COLO829 (cell line): ENCODE measurements around the gene FAM236A.
"Not testable (repeated sequence)": the region's sequence is repeated elsewhere in the genome, so short reads cannot be mapped to it uniquely, and the experiment has no call there.

Experiments
- DNase-seq: peaks from one replicate; pipeline ENCODE4 v3.0.0; 2012; ENCODE audit warnings: low spot score

The FAM236A gene

DNA sequence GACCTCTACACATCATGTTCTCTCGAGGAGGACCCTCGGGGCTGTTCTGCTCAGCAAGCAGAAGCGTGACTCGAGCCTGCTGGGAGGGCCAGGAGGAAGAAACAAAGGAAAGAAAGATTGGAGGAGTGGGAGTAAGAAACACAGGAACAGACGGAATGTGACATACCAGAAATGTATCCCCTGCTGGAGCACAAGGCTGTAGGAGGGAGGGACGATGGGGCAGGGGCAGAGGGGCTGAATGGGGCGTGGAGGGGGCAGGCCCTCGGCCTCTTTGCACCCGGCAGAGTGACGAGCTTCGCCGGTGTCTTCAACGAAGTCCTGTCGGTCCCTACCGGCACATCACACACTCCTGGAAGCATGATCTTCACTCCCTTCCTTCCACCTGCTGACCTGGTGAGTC lies at the start of gene FAM236A:
Gene FAM236A (plus strand): TSS at position 301 of the 400 bp plus-strand sequence. CDS start 57 bp downstream, at position 358.
- not testable (repeated sequence) for DNase-seq

DNA sequence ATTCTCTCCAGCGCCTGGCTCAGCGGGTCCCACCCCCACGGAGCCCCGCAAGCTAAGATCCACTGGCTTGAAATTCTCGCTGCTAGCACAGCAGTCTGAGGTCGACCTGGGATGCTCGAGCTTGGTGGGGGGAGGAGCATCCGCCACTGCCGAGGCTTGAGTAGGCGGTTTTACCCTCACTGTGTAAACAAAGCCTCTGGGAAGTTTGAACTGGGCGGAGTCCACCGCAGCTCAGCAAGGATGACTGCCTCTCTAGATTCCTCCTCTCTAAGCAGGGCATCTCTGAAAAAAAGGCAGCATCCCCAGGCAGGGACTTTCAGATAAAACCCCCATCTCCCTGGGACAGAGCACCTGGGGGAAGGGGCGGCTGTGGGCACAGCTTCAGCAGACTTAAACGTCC lies 48.3 kb upstream of the FAM236A start:
- not testable (repeated sequence) for DNase-seq

DNA sequence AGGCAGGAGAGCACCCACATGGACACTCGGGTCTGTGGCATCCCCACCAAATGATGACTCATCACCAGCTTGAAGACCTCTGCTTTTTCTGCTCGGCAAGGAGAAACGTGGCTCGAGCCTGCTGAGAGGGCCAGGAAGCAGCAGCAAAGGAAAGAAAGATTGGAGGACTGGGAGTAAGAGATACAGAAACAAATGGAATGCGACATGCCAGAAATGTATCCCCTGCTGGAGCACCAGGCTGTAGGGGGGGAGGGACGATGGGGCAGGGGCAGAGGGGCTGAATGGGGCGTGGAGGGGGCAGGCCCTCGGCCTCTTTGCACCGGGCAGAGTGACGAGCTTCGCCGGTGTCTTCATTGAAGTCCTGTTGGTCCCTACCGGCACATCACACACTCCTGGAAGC lies 25.7 kb upstream of the FAM236A start, which contains the start of gene FAM236C:
Gene FAM236C (plus strand): TSS at position 301 of the 400 bp plus-strand sequence. CDS start 100 bp downstream, outside the sequence.
- DNase-seq, result not testable (repeated sequence)

DNA sequence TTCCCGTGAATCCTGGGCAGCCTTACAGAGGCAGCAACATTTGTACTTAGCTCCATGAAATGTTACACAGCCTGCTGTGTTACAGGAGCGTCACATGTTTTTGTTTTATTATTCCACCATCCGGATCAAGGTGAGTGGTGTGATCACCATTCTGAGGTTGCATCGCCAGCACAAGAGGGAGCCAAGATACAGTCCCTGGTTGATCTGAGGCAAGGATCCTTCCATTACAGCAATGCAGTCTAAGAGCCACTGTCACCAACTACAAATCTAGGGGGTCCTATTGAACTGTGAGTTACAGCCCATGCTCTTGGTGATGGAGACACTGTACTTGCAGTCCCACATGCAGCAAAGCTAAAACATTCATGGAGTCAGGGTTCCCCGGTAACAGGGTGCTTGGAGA lies 21.9 kb upstream of the FAM236A start:
- not testable (repeated sequence) for DNase-seq

DNA sequence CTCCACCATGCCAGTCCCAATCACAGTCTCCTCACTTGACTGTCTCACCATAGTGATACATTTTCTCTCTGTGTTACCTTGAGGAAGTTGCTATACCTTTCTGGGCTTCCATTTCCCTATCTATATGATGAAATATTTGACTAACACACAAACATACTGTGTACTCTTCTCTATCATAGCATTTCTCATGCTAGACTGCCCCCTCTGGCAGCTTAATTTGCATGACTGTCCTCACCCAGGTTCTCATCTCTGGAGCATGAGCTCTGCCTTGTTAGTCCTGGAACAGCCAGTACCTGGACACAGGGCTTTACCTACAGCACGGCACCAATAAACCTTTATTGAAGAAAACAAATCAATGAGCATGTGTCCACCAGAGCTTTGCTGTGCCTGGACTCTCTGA lies 5.7 kb upstream of the FAM236A start:
- DNase-seq, result not testable (repeated sequence)

DNA sequence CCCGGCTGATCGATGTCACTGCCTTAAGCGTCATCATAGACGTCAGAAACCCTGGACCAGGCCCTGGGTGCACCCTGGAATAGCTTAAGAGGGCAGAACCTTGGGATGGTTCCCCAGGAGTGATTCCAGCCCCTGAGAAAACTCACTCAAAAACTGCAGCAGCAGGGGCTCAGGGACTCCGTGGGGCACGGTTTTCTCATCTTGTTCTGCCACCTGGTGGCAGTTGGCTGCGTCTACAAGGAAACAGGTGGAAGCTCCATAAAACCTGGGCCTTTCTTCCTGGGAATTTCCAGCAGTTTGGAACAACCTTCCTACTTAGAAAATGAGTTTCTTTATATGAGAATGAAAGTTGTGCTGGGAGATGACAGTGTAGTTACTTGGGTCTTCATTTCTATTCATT lies 1.6 kb upstream of the FAM236A start:
- DNase-seq, result not testable (repeated sequence)

DNA sequence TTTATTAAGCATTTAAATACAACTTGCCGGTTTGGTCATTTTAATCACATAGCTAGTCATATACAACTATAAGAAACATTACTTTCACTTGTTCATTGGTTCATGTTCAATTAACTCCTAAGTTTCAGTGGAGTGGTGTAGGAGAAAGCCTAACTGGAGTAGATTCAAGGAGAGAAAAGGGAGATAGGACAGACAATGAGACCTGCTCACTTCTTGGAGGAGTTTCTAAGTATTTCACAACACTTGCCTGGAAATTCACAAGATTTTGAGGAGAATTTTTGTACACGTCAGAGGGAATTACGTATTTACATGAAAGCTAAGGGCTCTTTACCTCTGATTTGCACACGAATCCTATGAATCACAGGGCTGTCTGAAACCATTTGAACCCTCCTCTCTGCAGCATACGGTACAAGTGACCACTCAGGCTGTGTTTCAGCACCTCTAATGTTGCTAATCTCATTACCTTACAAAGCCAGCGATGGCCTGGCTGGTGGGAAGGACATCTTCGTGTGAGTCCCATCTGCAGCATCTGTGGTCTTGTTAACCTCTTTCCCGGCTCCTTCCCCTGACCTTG lies 1.0 kb upstream of the FAM236A start:
- DNase-seq, result not testable (repeated sequence)

DNA sequence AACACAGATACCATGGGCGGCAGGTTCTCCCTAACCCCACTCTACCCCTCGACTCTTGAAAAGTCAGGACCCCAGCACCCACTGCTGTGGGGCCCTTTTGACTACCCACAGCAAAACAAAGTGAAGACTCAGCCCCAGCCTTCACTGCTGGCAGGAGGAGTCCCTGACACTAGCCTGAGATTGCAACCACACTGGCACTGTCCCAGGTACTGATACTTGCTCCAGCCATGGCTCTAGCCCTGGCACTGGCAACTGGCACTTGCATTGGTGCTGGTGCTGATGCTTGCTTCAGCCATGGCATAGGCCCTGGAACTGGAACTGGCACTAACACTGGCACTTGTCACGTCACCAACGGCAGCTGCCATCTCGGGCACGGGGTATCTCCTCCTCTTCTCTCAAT lies 4.3 kb downstream of the FAM236A start:
- not testable (repeated sequence) for DNase-seq

DNA sequence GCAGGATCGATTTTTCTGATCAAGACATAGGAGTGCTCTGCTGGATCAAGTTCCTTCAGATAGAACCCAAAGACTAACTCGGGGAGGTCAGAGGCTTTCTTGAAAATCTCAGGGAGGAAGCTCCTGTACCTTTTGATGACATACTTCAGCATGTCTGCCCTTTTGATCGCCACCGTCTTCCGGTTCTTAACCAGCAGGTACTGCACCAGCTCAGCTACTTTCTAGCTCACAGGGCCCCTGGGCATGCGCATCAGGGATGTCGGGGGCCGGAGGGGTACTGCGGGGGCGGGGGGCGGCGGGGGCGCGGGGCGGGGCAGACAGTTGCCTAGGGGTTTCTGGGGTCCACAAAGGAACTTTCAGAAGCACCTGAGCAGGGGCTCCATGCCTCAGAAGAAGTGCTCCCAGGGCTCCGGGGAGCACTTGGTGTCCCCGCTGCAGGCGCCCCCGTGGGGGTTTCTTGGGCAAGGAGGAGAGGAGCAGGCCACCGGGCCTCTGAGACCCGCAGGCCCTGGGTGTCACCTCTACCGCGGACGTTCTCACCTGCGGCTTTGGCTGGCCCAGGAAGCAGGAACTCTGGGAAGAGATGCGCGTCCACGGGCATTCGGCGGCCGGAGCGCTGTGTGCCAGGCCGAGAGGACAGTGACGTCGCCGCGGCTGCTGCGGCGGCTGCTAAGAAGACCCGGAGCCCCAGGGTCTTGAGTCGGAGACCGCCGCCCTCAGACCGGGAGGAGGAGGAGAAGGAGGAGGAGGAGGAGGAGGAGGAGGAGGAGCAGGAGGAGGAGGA lies 5.2 kb downstream of the FAM236A start:
- not testable (repeated sequence) for DNase-seq

DNA sequence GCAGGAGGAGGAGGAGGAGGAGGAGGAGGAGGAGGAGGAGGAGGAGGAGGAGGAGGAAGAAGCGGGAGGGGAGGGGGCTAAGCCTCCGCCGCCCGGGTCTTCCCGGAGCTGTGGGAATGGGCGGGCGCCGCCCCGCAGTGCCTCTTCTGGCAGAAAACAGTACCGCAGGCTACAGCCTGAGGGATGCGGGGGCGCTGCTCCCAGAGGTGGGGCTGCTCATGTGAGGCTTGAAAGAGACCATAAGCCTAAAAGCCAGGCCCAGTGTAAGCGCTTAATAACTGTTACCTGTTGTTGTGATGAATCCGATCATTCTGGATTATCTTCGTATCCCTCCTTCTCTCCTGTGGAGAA lies 5.8 kb downstream of the FAM236A start, which contains the start of gene DMRTC1:
Gene DMRTC1 (minus strand): TSS at position 19 of the 351 bp plus-strand sequence. CDS start 68,143 bp downstream, outside the sequence.
- not testable (repeated sequence) for DNase-seq

DNA sequence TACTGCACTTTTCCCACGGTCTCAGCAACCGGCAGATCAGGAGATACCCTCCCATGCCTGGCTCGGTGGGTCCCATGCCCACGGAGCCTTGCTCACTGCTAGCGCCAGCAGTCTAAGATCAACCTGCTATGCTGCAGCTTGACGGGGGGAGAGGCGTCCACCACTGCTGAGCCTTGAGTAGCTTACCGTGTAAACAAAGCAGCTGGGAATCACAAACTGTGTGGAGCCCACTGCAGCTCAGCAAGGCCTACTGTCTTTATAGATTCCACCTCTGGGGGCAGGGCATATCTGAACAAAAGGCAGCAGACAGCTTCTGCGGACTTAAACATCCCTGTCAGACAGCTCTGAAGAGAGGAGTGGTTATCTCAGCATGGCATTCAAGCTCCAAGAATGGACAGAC lies 22.0 kb downstream of the FAM236A start:
- DNase-seq, result not testable (repeated sequence)

DNA sequence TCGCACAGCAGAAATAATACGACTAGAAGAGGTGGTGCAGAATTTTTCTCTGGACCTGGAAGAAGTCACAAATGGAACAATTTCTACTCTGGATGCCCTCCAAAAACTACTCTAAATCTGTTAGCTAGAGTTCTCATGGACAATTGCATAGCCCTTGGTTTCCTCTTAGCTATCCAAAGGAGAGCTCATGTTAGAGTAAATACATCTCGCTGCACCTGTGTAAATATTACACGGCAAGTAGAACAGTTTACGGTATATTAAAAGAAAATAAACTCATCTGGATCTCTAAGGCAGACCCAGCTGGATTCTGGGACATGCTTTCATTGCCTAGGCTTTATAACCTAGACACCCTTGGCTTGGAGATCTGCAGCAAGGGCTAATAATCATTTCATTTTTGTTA lies 33.9 kb downstream of the FAM236A start:
- DNase-seq, result not testable (repeated sequence)

DNA sequence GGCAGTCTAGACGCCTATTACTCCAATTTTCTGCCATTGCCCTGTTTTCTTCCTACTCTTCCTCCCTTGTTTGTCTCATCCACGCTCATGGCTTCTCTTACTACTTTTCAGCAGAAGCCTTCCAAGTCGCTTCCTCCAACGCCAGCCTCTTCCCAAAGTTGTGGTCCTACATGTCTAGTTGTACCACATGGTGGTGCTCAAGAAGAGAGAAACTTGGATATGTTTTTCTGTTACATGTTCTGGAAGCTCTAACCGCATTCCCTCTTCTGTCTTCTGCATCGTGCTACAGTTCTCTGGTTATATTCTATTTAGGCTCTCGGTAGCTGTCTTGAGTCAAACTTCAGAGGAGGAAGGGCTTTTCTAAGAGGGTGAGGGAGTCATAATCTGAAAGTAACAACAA lies 36.9 kb downstream of the FAM236A start:
- DNase-seq, result not testable (repeated sequence)

DNA sequence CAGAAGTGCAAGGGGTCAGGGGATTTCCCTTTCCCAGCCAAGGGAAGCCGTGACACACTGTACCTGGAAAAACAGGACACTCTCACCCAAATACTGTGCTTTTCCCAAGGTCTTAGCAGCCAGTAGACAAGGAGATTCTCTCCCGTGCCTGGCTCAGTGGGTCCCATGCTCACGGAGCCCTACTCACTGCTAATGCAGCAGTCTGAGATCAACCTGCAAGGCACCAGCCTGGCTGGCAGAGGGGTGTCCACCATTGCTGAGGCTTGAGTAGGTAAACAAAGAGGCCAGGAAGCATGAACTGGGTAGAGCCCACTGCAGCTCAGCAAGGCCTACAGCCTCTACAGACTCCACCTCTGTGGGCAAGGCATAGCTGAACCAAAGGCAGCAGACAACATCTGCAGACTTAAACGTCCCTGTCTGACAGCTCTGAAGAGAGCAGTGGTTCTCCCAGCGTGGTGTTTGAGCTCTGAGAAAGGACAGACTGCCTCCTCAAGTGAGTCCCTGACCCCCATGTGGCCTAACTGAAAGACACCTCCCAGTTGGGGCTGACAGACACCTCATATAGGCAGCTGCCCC lies 43.0 kb downstream of the FAM236A start:
- not testable (repeated sequence) for DNase-seq
